ENCODE measurements around the gene ATXN7L3.

ATXN7L3 gene

DNA sequence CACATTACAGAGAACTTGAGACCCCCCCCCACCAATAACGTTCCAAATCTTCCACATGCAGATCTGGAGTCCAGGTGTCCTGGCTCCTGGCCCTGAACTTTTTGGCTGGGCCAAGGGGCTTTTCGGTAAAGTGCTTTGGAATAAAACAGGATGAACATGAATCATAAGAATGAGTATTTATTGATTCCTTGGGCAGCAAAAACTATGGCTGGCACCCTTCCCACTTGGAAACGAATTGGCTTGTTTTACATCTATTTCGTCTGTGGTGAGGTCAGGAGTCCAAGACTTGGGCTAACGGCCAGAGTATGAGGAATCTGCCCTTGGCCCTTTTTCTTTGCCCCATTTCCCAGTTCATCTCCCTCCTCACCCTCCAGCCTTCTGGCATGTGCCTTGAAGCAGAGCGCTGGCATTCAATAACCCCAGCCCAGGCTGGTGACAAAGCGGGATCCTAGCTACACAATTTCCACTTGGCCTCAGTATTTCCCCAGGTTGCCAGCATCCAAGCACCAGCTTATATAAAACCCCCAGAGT lies 23.9 kb upstream of the ATXN7L3 start:
- H2BK5ac ChIP-seq (ENCODE audit: low read length): no peak overlapping the region
- H3K27me3 ChIP-seq (ENCODE audit: insufficient read depth, low read length, poor library complexity): no peaks in the 10 kb centered on the region
- H2BK120ac ChIP-seq (ENCODE audit: low read depth, low read length): no peak overlapping the region
- H3K23ac ChIP-seq (ENCODE audit: low read length): no peak overlapping the region
- H3K36me3 ChIP-seq (ENCODE audit: control insufficient read depth, insufficient read depth, low read length): no peaks in the 10 kb centered on the region
- no peaks in the 10 kb centered on the region for H3K4me1 ChIP-seq (ENCODE audit: control insufficient read depth, low read depth, low read length)
- no peak overlapping the region for H3K27ac ChIP-seq (ENCODE audit: low read depth, low read length)
- H3K18ac ChIP-seq (ENCODE audit: low read length): no peak overlapping the region
- no peak overlapping the region for H4K8ac ChIP-seq (ENCODE audit: low read depth, low read length)
- no CpG with 5 or more reads among the region's 7 CpGs for WGBS (ENCODE audit: extremely low coverage, insufficient coverage, low lambda C conversion rate)
- no peak overlapping the region for H3K56ac ChIP-seq (ENCODE audit: low read length)
- peaks cover 8% of the 10 kb centered on the region for H3K79me2 ChIP-seq (ENCODE audit: control insufficient read depth, insufficient read depth, low read length)
- no peak overlapping the region for H3K4ac ChIP-seq (ENCODE audit: low read depth, low read length)
- no peak overlapping the region for H2BK15ac ChIP-seq (replicated peaks; ENCODE audit: low read depth)
- no peak overlapping the region for H3K4me2 ChIP-seq (ENCODE audit: low read length)
- H4K5ac ChIP-seq (ENCODE audit: low read length): no peak overlapping the region
- H3K9ac ChIP-seq (ENCODE audit: low read length): no peak overlapping the region
- no peak for DNase-seq
- H3K79me1 ChIP-seq (ENCODE audit: low read length): no peaks in the 10 kb centered on the region
- H3K4me3 ChIP-seq (ENCODE audit: low read length): no peak overlapping the region
- no peak overlapping the region for H2AK5ac ChIP-seq (ENCODE audit: low read length)

DNA sequence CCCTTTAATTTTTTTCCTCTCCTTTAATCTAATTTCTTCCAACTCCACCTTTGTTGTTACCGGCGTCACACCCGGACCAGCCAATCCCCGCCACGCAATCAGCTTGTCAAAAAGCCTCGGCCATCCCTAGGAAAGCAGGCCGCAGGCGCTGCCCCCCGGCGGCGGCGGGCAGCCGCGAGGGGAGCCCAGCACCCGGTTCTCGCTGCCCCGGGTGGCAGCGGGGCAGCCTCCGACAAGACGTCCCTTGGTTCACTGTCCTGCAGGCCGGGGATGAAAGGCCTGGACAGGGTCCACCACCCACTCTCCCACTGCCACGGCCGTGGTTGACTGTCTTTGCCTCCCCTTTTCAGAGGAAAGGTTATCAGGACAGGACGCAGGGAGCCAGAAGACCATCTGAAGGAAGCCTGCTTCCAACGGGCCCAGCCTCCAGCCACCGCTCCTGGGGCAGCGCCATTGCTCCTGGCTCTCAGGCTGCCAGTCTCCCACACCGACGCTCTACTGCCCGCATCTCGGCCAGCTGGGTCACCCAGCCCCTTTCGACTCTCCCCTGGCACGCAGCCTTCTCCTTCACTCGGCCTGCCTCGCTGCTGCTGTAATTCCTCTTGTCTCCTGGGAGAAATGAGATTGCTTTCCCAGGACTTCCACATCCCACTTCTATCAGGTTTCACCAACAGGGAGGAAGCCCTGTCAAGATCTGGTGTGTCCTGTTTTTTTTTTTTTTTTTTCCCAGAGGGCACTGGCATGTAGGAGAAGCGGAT lies 22.6 kb upstream of the ATXN7L3 start:
- H3K4me3 ChIP-seq (ENCODE audit: low read length): peak overlapping the region; percentile 44
- no peak overlapping the region for H3K4ac ChIP-seq (ENCODE audit: low read depth, low read length)
- H3K79me1 ChIP-seq (ENCODE audit: low read length): peaks cover 3% of the 10 kb centered on the region
- no peak overlapping the region for H2BK15ac ChIP-seq (replicated peaks; ENCODE audit: low read depth)
- no CpG with 5 or more reads among the region's 36 CpGs for WGBS (ENCODE audit: extremely low coverage, insufficient coverage, low lambda C conversion rate)
- no peak overlapping the region for H3K27ac ChIP-seq (ENCODE audit: low read depth, low read length)
- H3K27me3 ChIP-seq (ENCODE audit: insufficient read depth, low read length, poor library complexity): no peaks in the 10 kb centered on the region
- no peak overlapping the region for H4K5ac ChIP-seq (ENCODE audit: low read length)
- no peak overlapping the region for H3K23ac ChIP-seq (ENCODE audit: low read length)
- peak; percentile 90 for DNase-seq
- H3K4me2 ChIP-seq (ENCODE audit: low read length): peak overlapping the region; percentile 98
- H2BK120ac ChIP-seq (ENCODE audit: low read depth, low read length): no peak overlapping the region
- no peaks in the 10 kb centered on the region for H3K36me3 ChIP-seq (ENCODE audit: control insufficient read depth, insufficient read depth, low read length)
- no peaks in the 10 kb centered on the region for H3K4me1 ChIP-seq (ENCODE audit: control insufficient read depth, low read depth, low read length)
- peak overlapping the region; percentile 97 for H3K9ac ChIP-seq (ENCODE audit: low read length)
- H3K18ac ChIP-seq (ENCODE audit: low read length): no peak overlapping the region
- no peak overlapping the region for H2AK5ac ChIP-seq (ENCODE audit: low read length)
- H3K56ac ChIP-seq (ENCODE audit: low read length): peak overlapping the region; percentile 90
- no peak overlapping the region for H2BK5ac ChIP-seq (ENCODE audit: low read length)
- H4K8ac ChIP-seq (ENCODE audit: low read depth, low read length): no peak overlapping the region
- peaks cover 18% of the 10 kb centered on the region for H3K79me2 ChIP-seq (ENCODE audit: control insufficient read depth, insufficient read depth, low read length)

DNA sequence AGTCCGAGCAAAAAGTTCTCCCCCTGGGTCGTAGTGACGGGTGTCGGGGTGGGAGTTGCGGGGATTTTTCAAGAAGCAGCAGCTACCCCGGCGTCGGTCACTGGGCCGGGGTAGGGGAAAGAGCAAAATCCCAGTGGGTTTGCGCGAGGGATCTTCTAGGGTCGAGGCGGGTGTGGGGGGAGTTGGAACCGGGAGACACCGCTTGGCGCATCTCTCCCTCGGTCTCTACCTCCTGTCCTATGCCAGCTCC lies 22.1 kb upstream of the ATXN7L3 start:
- Histone ChIP-seq H3K4ac (ENCODE audit: low read depth, low read length) (peak overlapping the region; percentile 42), H2BK5ac (ENCODE audit: low read length) (no peak overlapping the region), H3K27me3 (ENCODE audit: insufficient read depth, low read length, poor library complexity) (no peaks in the 10 kb centered on the region), H3K27ac (ENCODE audit: low read depth, low read length) (peak overlapping the region; percentile 96), H3K79me1 (ENCODE audit: low read length) (peaks cover 8% of the 10 kb centered on the region), H3K36me3 (ENCODE audit: control insufficient read depth, insufficient read depth, low read length) (peaks cover 3% of the 10 kb centered on the region), H3K4me1 (ENCODE audit: control insufficient read depth, low read depth, low read length) (no peaks in the 10 kb centered on the region), H3K4me3 (ENCODE audit: low read length) (peak overlapping the region; percentile 65), H3K23ac (ENCODE audit: low read length) (no peak overlapping the region), H2AK5ac (ENCODE audit: low read length) (no peak overlapping the region), H2BK15ac (replicated peaks; ENCODE audit: low read depth) (no peak overlapping the region), H3K79me2 (ENCODE audit: control insufficient read depth, insufficient read depth, low read length) (peaks cover 23% of the 10 kb centered on the region), H3K56ac (ENCODE audit: low read length) (peak overlapping the region; percentile 97), H2BK120ac (ENCODE audit: low read depth, low read length) (no peak overlapping the region), H4K5ac (ENCODE audit: low read length) (no peak overlapping the region), H3K18ac (ENCODE audit: low read length) (peak overlapping the region; percentile 99), H3K4me2 (ENCODE audit: low read length) (peak overlapping the region; percentile 54), H4K8ac (ENCODE audit: low read depth, low read length) (no peak overlapping the region), H3K9ac (ENCODE audit: low read length) (peak overlapping the region; percentile 97)
- WGBS (ENCODE audit: extremely low coverage, insufficient coverage, low lambda C conversion rate): no CpG with 5 or more reads among the region's 17 CpGs
- DNase-seq: no peak

DNA sequence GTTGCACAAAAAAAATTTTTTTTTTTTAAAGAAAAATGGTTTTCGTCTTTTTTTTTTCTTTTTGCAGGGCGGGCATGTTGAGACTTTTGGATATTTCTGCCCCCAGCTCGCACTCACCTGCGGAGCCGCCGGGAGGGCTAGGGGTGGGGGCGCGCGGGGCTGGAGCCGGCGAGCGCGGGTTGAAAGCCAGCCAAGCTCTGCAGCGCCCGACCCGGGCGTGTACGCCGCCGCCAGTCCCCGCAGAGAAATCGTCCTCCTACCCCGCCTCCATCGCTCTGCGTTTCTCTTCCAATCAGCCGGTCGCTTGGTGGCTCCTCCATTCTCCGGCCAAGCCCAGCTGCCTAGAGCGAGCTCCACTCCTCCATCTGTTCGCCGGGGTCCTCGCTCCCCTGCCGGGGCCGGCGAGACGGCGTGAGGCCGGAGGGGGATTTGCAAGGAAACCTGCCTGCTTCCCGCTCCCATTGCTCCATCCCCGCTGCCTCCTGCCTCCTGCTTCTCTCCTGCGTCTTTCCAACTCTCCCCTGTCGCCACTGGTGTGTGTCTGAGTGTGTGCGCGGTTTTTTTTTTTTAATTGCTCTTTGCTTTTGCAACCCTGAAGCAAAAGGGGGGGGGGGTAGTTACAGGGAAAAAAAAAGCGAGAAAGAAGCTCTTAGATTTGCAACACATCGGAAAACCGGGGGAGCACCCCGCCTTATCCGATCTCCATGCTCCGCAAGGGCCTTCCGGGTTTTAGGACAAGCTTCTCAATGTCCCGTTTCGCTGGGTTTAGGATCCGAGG lies 21.6 kb upstream of the ATXN7L3 start:
- H3K4me3 ChIP-seq (ENCODE audit: low read length): peak overlapping the region; percentile 65
- H3K18ac ChIP-seq (ENCODE audit: low read length): peak overlapping the region; percentile 99
- no peaks in the 10 kb centered on the region for H3K27me3 ChIP-seq (ENCODE audit: insufficient read depth, low read length, poor library complexity)
- no peak overlapping the region for H4K8ac ChIP-seq (ENCODE audit: low read depth, low read length)
- no peak overlapping the region for H2BK15ac ChIP-seq (replicated peaks; ENCODE audit: low read depth)
- WGBS (ENCODE audit: extremely low coverage, insufficient coverage, low lambda C conversion rate): no CpG with 5 or more reads among the region's 54 CpGs
- no peak overlapping the region for H2AK5ac ChIP-seq (ENCODE audit: low read length)
- H3K79me2 ChIP-seq (ENCODE audit: control insufficient read depth, insufficient read depth, low read length): peaks cover 25% of the 10 kb centered on the region
- H3K4me1 ChIP-seq (ENCODE audit: control insufficient read depth, low read depth, low read length): no peaks in the 10 kb centered on the region
- peak overlapping the region; percentile 54 for H3K4me2 ChIP-seq (ENCODE audit: low read length)
- H3K56ac ChIP-seq (ENCODE audit: low read length): peak overlapping the region; percentile 97
- H3K23ac ChIP-seq (ENCODE audit: low read length): no peak overlapping the region
- H3K27ac ChIP-seq (ENCODE audit: low read depth, low read length): peak overlapping the region; percentile 96
- no peak overlapping the region for H4K5ac ChIP-seq (ENCODE audit: low read length)
- H3K79me1 ChIP-seq (ENCODE audit: low read length): peaks cover 11% of the 10 kb centered on the region
- H3K4ac ChIP-seq (ENCODE audit: low read depth, low read length): peak overlapping the region; percentile 97
- peak overlapping the region; percentile 49 for H2BK5ac ChIP-seq (ENCODE audit: low read length)
- DNase-seq: peak; percentile 94
- H3K9ac ChIP-seq (ENCODE audit: low read length): peak overlapping the region; percentile 97
- H2BK120ac ChIP-seq (ENCODE audit: low read depth, low read length): peak overlapping the region; percentile 62
- peaks cover 6% of the 10 kb centered on the region for H3K36me3 ChIP-seq (ENCODE audit: control insufficient read depth, insufficient read depth, low read length)

DNA sequence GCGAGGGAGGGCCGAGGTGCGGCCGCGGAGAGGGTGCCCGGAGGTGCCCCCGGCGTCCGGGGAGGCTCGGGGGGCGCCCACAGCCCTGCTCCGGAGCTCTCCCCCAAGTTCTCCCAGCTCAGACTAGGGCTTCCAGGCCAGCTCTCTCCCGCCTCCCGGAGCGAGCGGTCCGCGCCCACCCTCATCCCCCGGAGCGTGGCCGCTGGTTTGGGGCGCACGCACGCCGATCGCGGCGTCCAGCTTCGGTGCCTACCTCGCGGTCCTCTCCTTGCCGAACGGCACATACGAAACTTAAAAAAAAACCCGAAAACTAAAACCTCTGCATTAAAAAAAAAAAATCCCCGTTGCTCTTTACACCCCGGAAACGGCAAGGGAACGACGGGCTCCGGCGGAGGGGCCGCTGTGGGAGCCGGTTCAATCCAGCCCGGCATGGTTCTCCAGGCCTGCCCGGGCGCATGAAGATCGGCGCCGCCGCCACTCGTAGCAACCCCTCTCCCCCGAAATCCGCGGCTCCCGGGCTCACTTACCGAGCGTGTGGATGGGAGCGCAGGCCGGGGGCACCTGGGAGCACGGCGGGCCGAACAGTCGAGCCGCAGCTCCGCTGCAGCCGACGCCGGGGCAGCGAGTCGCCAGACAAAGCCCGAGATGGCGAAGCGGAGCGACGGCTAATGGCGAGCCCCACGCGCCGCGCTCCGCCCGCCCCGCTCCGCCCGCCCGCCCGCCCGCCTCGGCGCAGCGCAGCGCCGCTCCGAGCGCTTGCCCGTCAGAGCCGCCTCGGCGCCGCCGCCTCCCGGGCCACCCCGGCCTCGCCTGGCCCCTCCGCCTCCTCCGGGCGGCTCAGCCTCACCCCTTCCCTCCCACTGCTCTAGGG lies 20.8 kb upstream of the ATXN7L3 start:
- WGBS (ENCODE audit: extremely low coverage, insufficient coverage, low lambda C conversion rate): no CpG with 5 or more reads among the region's 108 CpGs
- H2AK5ac ChIP-seq (ENCODE audit: low read length): no peak overlapping the region
- peak; percentile 59 for DNase-seq

More for the DNA sequence above, 20.8 kb upstream of the ATXN7L3 start:
- peak overlapping the region; percentile 90 for H3K23ac ChIP-seq (ENCODE audit: low read length)
- peak overlapping the region; percentile 83 for H2BK120ac ChIP-seq (ENCODE audit: low read depth, low read length)
- H3K9ac ChIP-seq (ENCODE audit: low read length): peak overlapping the region; percentile 97
- peak overlapping the region; percentile 96 for H3K27ac ChIP-seq (ENCODE audit: low read depth, low read length)
- peak overlapping the region; percentile 97 for H3K4ac ChIP-seq (ENCODE audit: low read depth, low read length)
- peak overlapping the region; percentile 99 for H3K18ac ChIP-seq (ENCODE audit: low read length)
- H4K8ac ChIP-seq (ENCODE audit: low read depth, low read length): peak overlapping the region; percentile 91
- H3K36me3 ChIP-seq (ENCODE audit: control insufficient read depth, insufficient read depth, low read length): peaks cover 8% of the 10 kb centered on the region
- no peak overlapping the region for H2BK15ac ChIP-seq (replicated peaks; ENCODE audit: low read depth)
- no peaks in the 10 kb centered on the region for H3K4me1 ChIP-seq (ENCODE audit: control insufficient read depth, low read depth, low read length)
- H3K79me1 ChIP-seq (ENCODE audit: low read length): peaks cover 13% of the 10 kb centered on the region
- H3K56ac ChIP-seq (ENCODE audit: low read length): peak overlapping the region; percentile 97
- peak overlapping the region; percentile 81 for H2BK5ac ChIP-seq (ENCODE audit: low read length)
- H3K4me3 ChIP-seq (ENCODE audit: low read length): peak overlapping the region; percentile 84
- H3K4me2 ChIP-seq (ENCODE audit: low read length): peak overlapping the region; percentile 56
- H3K79me2 ChIP-seq (ENCODE audit: control insufficient read depth, insufficient read depth, low read length): peaks cover 25% of the 10 kb centered on the region
- H3K27me3 ChIP-seq (ENCODE audit: insufficient read depth, low read length, poor library complexity): no peaks in the 10 kb centered on the region
- no peak overlapping the region for H4K5ac ChIP-seq (ENCODE audit: low read length)
